Activated naive CD4-positive, alpha-beta T cell treated with anti-CD3 and anti-CD28 coated beads, Interleukin-2, amount 50 U/mL, for 24 hours (primary cell): ENCODE measurements around the gene MIB1.

Source experiments
- H3K27ac Mint-ChIP-seq: one replicate; pipeline ENCODE4 v1.8.0; 2021; ENCODE audit warnings: mild to moderate bottlenecking, mixed read lengths
- H3K27me3 Mint-ChIP-seq: one replicate; pipeline ENCODE4 v1.8.0; 2021; ENCODE audit warnings: mixed read lengths
- H3K36me3 Mint-ChIP-seq: one replicate; pipeline ENCODE4 v1.8.0; 2021; ENCODE audit warnings: mixed read lengths
- H3K4me1 Mint-ChIP-seq: one replicate; pipeline ENCODE4 v1.8.0; 2021; ENCODE audit warnings: mixed read lengths
- H3K4me3 Mint-ChIP-seq: one replicate; pipeline ENCODE4 v1.8.0; 2021; ENCODE audit warnings: mild to moderate bottlenecking, mixed read lengths
- H3K9me3 Mint-ChIP-seq: one replicate; pipeline ENCODE4 v1.8.0; 2021; ENCODE audit warnings: mixed read lengths

Gene MIB1

GRCh38 chr18:21826196-21826595 lies 85.6 kb downstream of the MIB1 start:
- H3K4me1 Mint-ChIP-seq: no peaks in the 10 kb centered on the region
- H3K36me3 Mint-ChIP-seq: peaks cover 7% of the 10 kb centered on the region
- no peak overlapping the region for H3K4me3 Mint-ChIP-seq
- H3K27ac Mint-ChIP-seq: no peak overlapping the region
- H3K9me3 Mint-ChIP-seq: no peaks in the 10 kb centered on the region
- no peaks in the 10 kb centered on the region for H3K27me3 Mint-ChIP-seq

- Mint-ChIP-seq H3K4me3 (no peak overlapping the region), H3K36me3 (peaks cover 4% of the 10 kb centered on the region), H3K27ac (no peak overlapping the region), H3K27me3 (no peaks in the 10 kb centered on the region), H3K9me3 (no peaks in the 10 kb centered on the region), H3K4me1 (no peaks in the 10 kb centered on the region)
These were observed 86.2 kb downstream of the MIB1 start for GRCh38 chr18:21826641-21827302.

GRCh38 chr18:21830532-21830931 lies 89.9 kb downstream of the MIB1 start:
- H3K4me1 Mint-ChIP-seq: no peaks in the 10 kb centered on the region
- peaks cover 2% of the 10 kb centered on the region for H3K36me3 Mint-ChIP-seq
- H3K27ac Mint-ChIP-seq: no peak overlapping the region
- H3K27me3 Mint-ChIP-seq: no peaks in the 10 kb centered on the region
- H3K9me3 Mint-ChIP-seq: no peaks in the 10 kb centered on the region
- no peak overlapping the region for H3K4me3 Mint-ChIP-seq

- H3K4me3 Mint-ChIP-seq: no peak overlapping the region
- H3K27ac Mint-ChIP-seq: no peak overlapping the region
- H3K9me3 Mint-ChIP-seq: no peaks in the 10 kb centered on the region
- no peaks in the 10 kb centered on the region for H3K27me3 Mint-ChIP-seq
- no peaks in the 10 kb centered on the region for H3K4me1 Mint-ChIP-seq
- peaks cover 2% of the 10 kb centered on the region for H3K36me3 Mint-ChIP-seq
These were observed 90.8 kb downstream of the MIB1 start for GRCh38 chr18:21831413-21831831.

- Mint-ChIP-seq H3K36me3 (peaks cover 2% of the 10 kb centered on the region), H3K27me3 (no peaks in the 10 kb centered on the region), H3K9me3 (no peaks in the 10 kb centered on the region), H3K27ac (no peak overlapping the region), H3K4me1 (no peaks in the 10 kb centered on the region), H3K4me3 (no peak overlapping the region)
These were observed 93.2 kb downstream of the MIB1 start for GRCh38 chr18:21833604-21834298.

- Mint-ChIP-seq H3K4me1 (no peaks in the 10 kb centered on the region), H3K36me3 (peaks cover 4% of the 10 kb centered on the region), H3K27me3 (no peaks in the 10 kb centered on the region), H3K9me3 (no peaks in the 10 kb centered on the region), H3K4me3 (no peak overlapping the region), H3K27ac (no peak overlapping the region)
These were observed 93.7 kb downstream of the MIB1 start for GRCh38 chr18:21834299-21834660.

GRCh38 chr18:21841570-21841969 lies 101.0 kb downstream of the MIB1 start:
- H3K9me3 Mint-ChIP-seq: no peaks in the 10 kb centered on the region
- H3K4me3 Mint-ChIP-seq: no peak overlapping the region
- no peaks in the 10 kb centered on the region for H3K27me3 Mint-ChIP-seq
- H3K4me1 Mint-ChIP-seq: no peaks in the 10 kb centered on the region
- H3K27ac Mint-ChIP-seq: no peak overlapping the region
- peaks cover 17% of the 10 kb centered on the region for H3K36me3 Mint-ChIP-seq

GRCh38 chr18:21843341-21843740 lies 102.7 kb downstream of the MIB1 start:
- H3K4me1 Mint-ChIP-seq: no peaks in the 10 kb centered on the region
- H3K27ac Mint-ChIP-seq: no peak overlapping the region
- H3K27me3 Mint-ChIP-seq: no peaks in the 10 kb centered on the region
- no peak overlapping the region for H3K4me3 Mint-ChIP-seq
- no peaks in the 10 kb centered on the region for H3K9me3 Mint-ChIP-seq
- peaks cover 23% of the 10 kb centered on the region for H3K36me3 Mint-ChIP-seq

- Mint-ChIP-seq H3K4me3 (no peak overlapping the region), H3K9me3 (no peaks in the 10 kb centered on the region), H3K27ac (no peak overlapping the region), H3K4me1 (peaks cover 12% of the 10 kb centered on the region), H3K27me3 (no peaks in the 10 kb centered on the region), H3K36me3 (peaks cover 7% of the 10 kb centered on the region)
These were observed 110.9 kb downstream of the MIB1 start for GRCh38 chr18:21851327-21851961.

- Mint-ChIP-seq H3K36me3 (peaks cover 9% of the 10 kb centered on the region), H3K27me3 (no peaks in the 10 kb centered on the region), H3K4me1 (peaks cover 12% of the 10 kb centered on the region), H3K9me3 (no peaks in the 10 kb centered on the region), H3K4me3 (no peak overlapping the region), H3K27ac (no peak overlapping the region)
These were observed 112.4 kb downstream of the MIB1 start for GRCh38 chr18:21853016-21853415.

- no peak overlapping the region for H3K27ac Mint-ChIP-seq
These were observed 113.4 kb downstream of the MIB1 start for GRCh38 chr18:21853775-21854552.

GRCh38 chr18:21855432-21855831 lies 114.8 kb downstream of the MIB1 start:
- H3K9me3 Mint-ChIP-seq: no peaks in the 10 kb centered on the region
- H3K36me3 Mint-ChIP-seq: peaks cover 13% of the 10 kb centered on the region
- no peak overlapping the region for H3K4me3 Mint-ChIP-seq
- H3K27ac Mint-ChIP-seq: no peak overlapping the region
- H3K4me1 Mint-ChIP-seq: peaks cover 12% of the 10 kb centered on the region
- no peaks in the 10 kb centered on the region for H3K27me3 Mint-ChIP-seq

More at GRCh38 chr18:21853775-21854552, 113.4 kb downstream of the MIB1 start:
- peaks cover 9% of the 10 kb centered on the region for H3K36me3 Mint-ChIP-seq
- no peak overlapping the region for H3K4me3 Mint-ChIP-seq
- no peaks in the 10 kb centered on the region for H3K9me3 Mint-ChIP-seq
- peaks cover 12% of the 10 kb centered on the region for H3K4me1 Mint-ChIP-seq
- H3K27me3 Mint-ChIP-seq: no peaks in the 10 kb centered on the region

- Mint-ChIP-seq H3K9me3 (no peaks in the 10 kb centered on the region), H3K4me1 (peaks cover 1% of the 10 kb centered on the region), H3K27ac (no peak overlapping the region), H3K27me3 (no peaks in the 10 kb centered on the region), H3K4me3 (no peak overlapping the region), H3K36me3 (peaks cover 15% of the 10 kb centered on the region)
These were observed 117.3 kb downstream of the MIB1 start for GRCh38 chr18:21857871-21858270.

- no peaks in the 10 kb centered on the region for H3K9me3 Mint-ChIP-seq
- H3K36me3 Mint-ChIP-seq: peaks cover 17% of the 10 kb centered on the region
- H3K4me3 Mint-ChIP-seq: no peak overlapping the region
- H3K4me1 Mint-ChIP-seq: no peaks in the 10 kb centered on the region
- no peaks in the 10 kb centered on the region for H3K27me3 Mint-ChIP-seq
- H3K27ac Mint-ChIP-seq: no peak overlapping the region
These were observed 118.0 kb downstream of the MIB1 start for GRCh38 chr18:21858544-21858943.

GRCh38 chr18:21864386-21864785 lies 123.8 kb downstream of the MIB1 start:
- peaks cover 20% of the 10 kb centered on the region for H3K36me3 Mint-ChIP-seq

GRCh38 chr18:21865043-21865442 lies 124.5 kb downstream of the MIB1 start:
- Mint-ChIP-seq H3K4me3 (no peak overlapping the region), H3K4me1 (no peaks in the 10 kb centered on the region), H3K9me3 (no peaks in the 10 kb centered on the region), H3K27me3 (no peaks in the 10 kb centered on the region), H3K27ac (no peak overlapping the region), H3K36me3 (peaks cover 19% of the 10 kb centered on the region)

More at GRCh38 chr18:21864386-21864785, 123.8 kb downstream of the MIB1 start:
- Mint-ChIP-seq H3K4me3 (no peak overlapping the region), H3K9me3 (no peaks in the 10 kb centered on the region), H3K4me1 (no peaks in the 10 kb centered on the region), H3K27ac (no peak overlapping the region), H3K27me3 (no peaks in the 10 kb centered on the region)
